Type B pancreatic cell (in vitro differentiated cells): ENCODE data around the gene ALPP. TPM values are rescaled to one million over a fixed set of nuclear protein-coding genes. Genes with fewer than 3 reads are reported as not detected.
"Not testable (repeated sequence)": the region's sequence is repeated elsewhere in the genome, so short reads cannot be mapped to it uniquely, and the experiment has no call there.

Source experiments
- DNase-seq: peaks from one replicate; pipeline ENCODE4 v3.0.0; 2021; ENCODE audit warnings: mixed read lengths; ENCODE audit not compliant: unreplicated experiment; ENCODE audit errors: extremely low spot score
- H3K27ac Mint-ChIP-seq: 2 replicates; pipeline ENCODE4 v1.8.0; 2021; ENCODE audit warnings: mild to moderate bottlenecking, mixed read lengths
- H3K27me3 Mint-ChIP-seq: 2 replicates; pipeline ENCODE4 v1.8.0; 2021; ENCODE audit warnings: mixed read lengths
- H3K36me3 Mint-ChIP-seq: 2 replicates; pipeline ENCODE4 v1.8.0; 2021; ENCODE audit warnings: mixed read lengths
- H3K4me1 Mint-ChIP-seq: one replicate; pipeline ENCODE4 v1.8.0; 2021; ENCODE audit warnings: mixed read lengths; ENCODE audit not compliant: unreplicated experiment
- H3K4me3 Mint-ChIP-seq: 2 replicates; pipeline ENCODE4 v1.8.0; 2021; ENCODE audit warnings: mild to moderate bottlenecking, mixed read lengths
- H3K9me3 Mint-ChIP-seq: 2 replicates; pipeline ENCODE4 v1.8.0; 2021; ENCODE audit warnings: mixed read lengths
- total RNA-seq: library from RNA; stranded (reverse); gene quantifications from 2 replicates; pipeline ENCODE4 v1.2.1, GENCODE V29; 2021; ENCODE audit warnings: low replicate concordance
- TF ChIP-seq, protein P1 (sequence below): fragments of 200-600 bp; sonication (generic); conservative IDR thresholded peaks from 2 replicates; pipeline ENCODE4 v1.5.0; 2021; ENCODE audit warnings: antibody characterized with exemption, mild to moderate bottlenecking

The ALPP gene
- total RNA-seq, 1 donor from 2014 or later = 0.27 TPM

- Mint-ChIP-seq H3K36me3 (no peaks in the 10 kb centered on the region), H3K27ac (no peak overlapping the region), H3K9me3 (no peaks in the 10 kb centered on the region), H3K4me3 (no peak overlapping the region), H3K4me1 (no peaks in the 10 kb centered on the region), H3K27me3 (no peaks in the 10 kb centered on the region)
- DNase-seq = no peak
- TF ChIP-seq, protein P1, sequence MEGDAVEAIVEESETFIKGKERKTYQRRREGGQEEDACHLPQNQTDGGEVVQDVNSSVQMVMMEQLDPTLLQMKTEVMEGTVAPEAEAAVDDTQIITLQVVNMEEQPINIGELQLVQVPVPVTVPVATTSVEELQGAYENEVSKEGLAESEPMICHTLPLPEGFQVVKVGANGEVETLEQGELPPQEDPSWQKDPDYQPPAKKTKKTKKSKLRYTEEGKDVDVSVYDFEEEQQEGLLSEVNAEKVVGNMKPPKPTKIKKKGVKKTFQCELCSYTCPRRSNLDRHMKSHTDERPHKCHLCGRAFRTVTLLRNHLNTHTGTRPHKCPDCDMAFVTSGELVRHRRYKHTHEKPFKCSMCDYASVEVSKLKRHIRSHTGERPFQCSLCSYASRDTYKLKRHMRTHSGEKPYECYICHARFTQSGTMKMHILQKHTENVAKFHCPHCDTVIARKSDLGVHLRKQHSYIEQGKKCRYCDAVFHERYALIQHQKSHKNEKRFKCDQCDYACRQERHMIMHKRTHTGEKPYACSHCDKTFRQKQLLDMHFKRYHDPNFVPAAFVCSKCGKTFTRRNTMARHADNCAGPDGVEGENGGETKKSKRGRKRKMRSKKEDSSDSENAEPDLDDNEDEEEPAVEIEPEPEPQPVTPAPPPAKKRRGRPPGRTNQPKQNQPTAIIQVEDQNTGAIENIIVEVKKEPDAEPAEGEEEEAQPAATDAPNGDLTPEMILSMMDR = peak; percentile 70
These were observed 45.0 kb upstream of the ALPP start for GRCh38 chr2:232333361-232334135.

DNA sequence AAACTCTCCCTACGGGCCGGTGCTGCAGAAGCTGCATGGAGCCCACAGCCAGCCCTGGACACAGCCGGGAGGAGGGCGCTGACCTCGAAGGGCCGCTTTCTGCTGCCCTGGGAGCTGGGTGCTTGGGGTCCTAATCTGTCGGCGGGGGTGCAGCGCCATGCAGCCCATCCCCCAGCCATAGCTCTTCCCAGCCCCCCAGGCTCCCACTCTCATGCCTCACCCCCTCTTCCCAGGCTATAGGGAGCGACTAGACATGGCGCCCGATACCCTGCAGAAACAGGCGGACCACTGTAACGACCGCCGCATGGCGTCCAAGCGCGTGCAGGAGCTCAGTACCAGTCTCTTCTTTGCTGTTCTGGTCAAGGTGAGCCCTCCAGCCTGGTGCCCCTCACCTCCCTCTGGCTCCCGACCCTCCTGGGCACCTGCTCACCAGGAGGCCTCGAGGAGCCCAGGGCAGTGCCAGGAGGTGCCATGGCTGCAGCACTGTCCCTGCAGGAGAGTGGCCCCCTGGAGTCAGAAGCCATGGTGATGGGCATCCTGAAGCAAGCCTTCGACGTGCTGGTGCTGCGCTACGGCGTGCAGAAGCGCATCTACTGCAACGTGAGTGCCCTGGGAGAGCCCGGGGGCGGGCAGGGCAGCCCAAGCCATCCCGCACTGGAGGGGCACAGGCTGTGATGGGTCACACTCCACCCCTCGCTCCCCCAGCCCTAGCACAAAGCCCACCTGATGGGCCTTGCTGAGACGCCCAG is 44.2 kb upstream of the ALPP start:
- not testable (repeated sequence) for H3K36me3 Mint-ChIP-seq, H3K9me3 Mint-ChIP-seq, H3K27me3 Mint-ChIP-seq, DNase-seq, H3K4me3 Mint-ChIP-seq, H3K4me1 Mint-ChIP-seq, H3K27ac Mint-ChIP-seq

DNA sequence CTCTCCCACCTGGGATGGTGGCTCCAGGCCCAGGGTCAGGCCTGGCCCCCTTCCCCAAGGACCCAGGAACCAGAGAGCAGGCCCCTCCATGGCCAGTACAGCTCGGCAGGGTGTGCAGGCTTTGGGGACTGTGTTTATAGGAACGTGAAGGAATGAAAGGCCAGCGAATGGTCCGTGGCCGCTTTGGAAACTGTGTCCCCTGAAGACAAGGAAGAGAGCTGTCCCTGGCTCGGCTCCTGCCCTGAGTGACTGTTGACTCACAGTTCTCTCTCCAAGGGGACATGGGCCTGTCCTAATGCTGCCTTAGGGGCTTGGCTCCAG is 43.7 kb upstream of the ALPP start:
- H3K9me3 Mint-ChIP-seq, H3K27ac Mint-ChIP-seq, H3K4me3 Mint-ChIP-seq, H3K27me3 Mint-ChIP-seq, DNase-seq, H3K4me1 Mint-ChIP-seq, H3K36me3 Mint-ChIP-seq: not testable (repeated sequence)

GRCh38 chr2:232335206-232335858 is 43.2 kb upstream of the ALPP start:
- not testable (repeated sequence) for H3K36me3 Mint-ChIP-seq, H3K27ac Mint-ChIP-seq, H3K27me3 Mint-ChIP-seq, H3K4me1 Mint-ChIP-seq, H3K9me3 Mint-ChIP-seq, H3K4me3 Mint-ChIP-seq, DNase-seq
- TF ChIP-seq, protein P1 = peak; percentile 80

GRCh38 chr2:232335859-232336215 is 42.7 kb upstream of the ALPP start:
- no peak overlapping the region for H3K4me3 Mint-ChIP-seq
- H3K9me3 Mint-ChIP-seq = no peaks in the 10 kb centered on the region
- H3K27ac Mint-ChIP-seq = no peak overlapping the region
- no peaks in the 10 kb centered on the region for H3K4me1 Mint-ChIP-seq
- no peaks in the 10 kb centered on the region for H3K27me3 Mint-ChIP-seq
- H3K36me3 Mint-ChIP-seq = no peaks in the 10 kb centered on the region
- DNase-seq = no peak
- TF ChIP-seq, protein P1 = no peak

DNA sequence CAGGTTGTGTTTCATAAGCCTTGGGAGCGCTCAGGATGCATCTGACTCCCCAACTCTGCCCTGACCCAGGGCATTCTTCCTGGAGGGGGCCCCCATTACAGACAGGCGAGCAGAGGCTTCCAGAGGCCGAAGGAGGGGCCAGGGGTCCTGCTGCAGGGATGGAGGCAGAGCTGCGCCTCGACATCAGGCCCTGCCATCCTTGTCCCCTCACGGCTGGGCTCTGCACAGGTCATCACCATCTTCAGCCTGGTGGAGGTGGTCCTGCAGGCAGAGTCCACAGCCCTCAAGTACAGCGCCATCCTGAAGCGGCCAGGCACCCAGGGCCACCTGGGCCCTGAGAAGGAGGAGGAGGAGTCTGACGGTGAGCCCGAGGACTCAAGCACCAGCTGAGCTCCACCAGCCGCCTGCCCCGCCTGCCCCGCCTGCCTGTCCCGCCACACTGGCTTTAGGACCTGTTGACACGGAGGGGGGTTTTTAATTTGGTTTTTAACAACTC is 42.3 kb upstream of the ALPP start:
- no peak overlapping the region for H3K27ac Mint-ChIP-seq
- no peak overlapping the region for H3K4me3 Mint-ChIP-seq
- peak; percentile 64 for DNase-seq
- TF ChIP-seq, protein P1 = no peak
- no peaks in the 10 kb centered on the region for H3K27me3 Mint-ChIP-seq
- peaks cover 2% of the 10 kb centered on the region for H3K4me1 Mint-ChIP-seq
- H3K9me3 Mint-ChIP-seq = no peaks in the 10 kb centered on the region
- H3K36me3 Mint-ChIP-seq = no peaks in the 10 kb centered on the region
